ENCODE results near the gene PCMT1.

PCMT1 gene

GRCh38 chr6:149749594-149750135 is at the start of gene PCMT1:
TSS of gene PCMT1 (plus strand) at chr6:149749741. CDS start at chr6:149749902, 161 bp downstream.
- Mint-ChIP-seq H3K9me3 (no peaks in the 10 kb centered on the region), H3K27me3 (ENCODE audit: low read depth) (no peaks in the 10 kb centered on the region), H3K4me3 (peak within 1 kb of the TSS; percentile 86)

DNA sequence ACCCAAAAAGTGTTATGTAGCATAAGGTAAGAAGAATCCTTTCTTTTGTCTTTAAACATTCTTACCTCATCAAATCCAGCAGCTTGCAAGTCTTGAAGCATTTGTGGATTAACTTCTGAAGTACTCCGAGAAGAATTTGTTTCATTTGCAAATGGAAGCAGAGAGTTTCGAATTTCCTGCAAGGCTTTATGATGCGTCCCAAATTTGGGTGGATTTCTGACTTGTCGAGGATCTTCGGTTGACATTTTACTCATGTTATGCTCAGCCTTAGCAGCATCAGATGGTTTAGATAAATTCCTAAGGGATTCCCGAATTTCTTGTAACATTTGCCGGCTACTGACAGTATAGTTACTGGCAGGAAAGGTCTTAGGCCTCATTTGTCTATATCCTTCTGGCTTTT is 47.8 kb upstream of the PCMT1 start:
- Mint-ChIP-seq H3K36me3 (ENCODE audit: low read depth) (peaks cover 13% of the 10 kb centered on the region), H3K4me3 (no peak overlapping the region), H3K9me3 (no peaks in the 10 kb centered on the region), H3K27me3 (ENCODE audit: low read depth) (no peaks in the 10 kb centered on the region), H3K4me1 (ENCODE audit: low read depth) (peaks cover 20% of the 10 kb centered on the region), H3K27ac (no peak overlapping the region)

More at GRCh38 chr6:149749594-149750135, at the start of gene PCMT1:
- H3K36me3 Mint-ChIP-seq (ENCODE audit: low read depth): peaks cover 3% of the 10 kb centered on the region
- H3K4me1 Mint-ChIP-seq (ENCODE audit: low read depth): peaks cover 33% of the 10 kb centered on the region
- H3K27ac Mint-ChIP-seq: peak within 1 kb of the TSS; percentile 77

- Mint-ChIP-seq H3K4me3 (no peak overlapping the region), H3K27me3 (ENCODE audit: low read depth) (no peaks in the 10 kb centered on the region), H3K9me3 (no peaks in the 10 kb centered on the region), H3K4me1 (ENCODE audit: low read depth) (peaks cover 37% of the 10 kb centered on the region), H3K36me3 (ENCODE audit: low read depth) (peaks cover 8% of the 10 kb centered on the region), H3K27ac (no peak overlapping the region)
Observed at GRCh38 chr6:149711711-149712110, 37.8 kb upstream of the PCMT1 start.

DNA sequence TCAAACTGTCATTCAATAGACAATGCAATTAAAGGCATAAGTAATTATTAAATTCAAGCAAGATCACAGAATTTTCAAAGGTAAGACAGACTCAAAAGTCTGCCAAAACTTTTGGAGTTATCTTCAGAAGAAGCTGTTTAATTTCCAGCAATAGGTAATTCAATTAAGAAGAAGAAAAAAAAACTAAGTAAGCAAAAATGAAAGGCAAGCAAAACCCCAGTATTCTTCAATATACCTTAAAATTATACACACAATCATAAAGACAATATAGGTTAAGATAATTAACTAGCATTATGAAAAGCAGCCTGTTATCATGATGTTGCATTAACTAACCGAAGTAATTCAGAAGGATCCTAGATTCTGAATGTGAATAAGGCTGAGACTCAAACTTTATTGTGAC is 35.1 kb upstream of the PCMT1 start:
- Mint-ChIP-seq H3K4me3 (no peak overlapping the region), H3K27me3 (ENCODE audit: low read depth) (no peaks in the 10 kb centered on the region), H3K36me3 (ENCODE audit: low read depth) (peaks cover 11% of the 10 kb centered on the region), H3K9me3 (no peaks in the 10 kb centered on the region), H3K4me1 (ENCODE audit: low read depth) (peaks cover 39% of the 10 kb centered on the region), H3K27ac (no peak overlapping the region)

GRCh38 chr6:149716181-149716963 is 33.2 kb upstream of the PCMT1 start:
- no peaks in the 10 kb centered on the region for H3K9me3 Mint-ChIP-seq
- H3K4me1 Mint-ChIP-seq (ENCODE audit: low read depth): peaks cover 35% of the 10 kb centered on the region
- peaks cover 12% of the 10 kb centered on the region for H3K36me3 Mint-ChIP-seq (ENCODE audit: low read depth)
- H3K27me3 Mint-ChIP-seq (ENCODE audit: low read depth): no peaks in the 10 kb centered on the region
- H3K4me3 Mint-ChIP-seq: peak overlapping the region; percentile 92
- H3K27ac Mint-ChIP-seq: peak overlapping the region; percentile 82

GRCh38 chr6:149717255-149717587 is 32.3 kb upstream of the PCMT1 start:
- Mint-ChIP-seq H3K27me3 (ENCODE audit: low read depth) (no peaks in the 10 kb centered on the region), H3K36me3 (ENCODE audit: low read depth) (peaks cover 12% of the 10 kb centered on the region), H3K9me3 (no peaks in the 10 kb centered on the region), H3K4me1 (ENCODE audit: low read depth) (peaks cover 33% of the 10 kb centered on the region), H3K4me3 (peak overlapping the region; percentile 92), H3K27ac (peak overlapping the region; percentile 79)

- Mint-ChIP-seq H3K4me3 (peak within 1 kb of the TSS; percentile 92), H3K27ac (peak within 1 kb of the TSS; percentile 94), H3K9me3 (no peaks in the 10 kb centered on the region), H3K36me3 (ENCODE audit: low read depth) (peaks cover 12% of the 10 kb centered on the region), H3K27me3 (ENCODE audit: low read depth) (no peaks in the 10 kb centered on the region), H3K4me1 (ENCODE audit: low read depth) (peaks cover 33% of the 10 kb centered on the region)
Observed at GRCh38 chr6:149717588-149718458, 31.7 kb upstream of the PCMT1 start, which contains the start of gene LATS1. TSS of gene LATS1 (minus strand) at chr6:149718101. CDS start at chr6:149702126, 15,975 bp downstream.

DNA sequence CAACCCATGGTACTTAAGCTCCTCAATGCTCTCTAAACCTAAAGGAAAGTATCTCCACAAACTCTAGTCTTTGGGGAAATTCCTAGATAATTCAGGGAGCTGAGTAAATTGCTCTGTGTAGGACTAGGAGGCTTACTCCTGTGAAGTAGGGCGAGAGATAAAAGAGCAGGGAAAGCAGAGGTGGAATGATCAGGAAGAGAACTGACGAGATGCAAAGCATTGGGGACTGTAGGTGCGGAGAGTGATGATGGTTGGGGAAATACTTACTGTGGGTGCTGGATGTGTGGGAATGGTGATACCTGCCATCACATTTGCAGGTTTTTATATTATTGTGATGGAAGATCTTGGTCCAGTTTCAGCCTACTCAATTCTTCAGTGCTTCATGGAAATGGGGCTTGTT is 30.0 kb upstream of the PCMT1 start:
- no peaks in the 10 kb centered on the region for H3K9me3 Mint-ChIP-seq
- H3K36me3 Mint-ChIP-seq (ENCODE audit: low read depth): peaks cover 14% of the 10 kb centered on the region
- peak overlapping the region; percentile 55 for H3K4me3 Mint-ChIP-seq
- H3K27me3 Mint-ChIP-seq (ENCODE audit: low read depth): no peaks in the 10 kb centered on the region
- peaks cover 29% of the 10 kb centered on the region for H3K4me1 Mint-ChIP-seq (ENCODE audit: low read depth)
- peak overlapping the region; percentile 3 for H3K27ac Mint-ChIP-seq

GRCh38 chr6:149723262-149723661 is 26.3 kb upstream of the PCMT1 start:
- Mint-ChIP-seq H3K4me1 (ENCODE audit: low read depth) (peaks cover 19% of the 10 kb centered on the region), H3K27ac (no peak overlapping the region), H3K36me3 (ENCODE audit: low read depth) (peaks cover 16% of the 10 kb centered on the region), H3K27me3 (ENCODE audit: low read depth) (no peaks in the 10 kb centered on the region), H3K9me3 (no peaks in the 10 kb centered on the region), H3K4me3 (no peak overlapping the region)

- Mint-ChIP-seq H3K36me3 (ENCODE audit: low read depth) (peaks cover 21% of the 10 kb centered on the region), H3K4me3 (no peak overlapping the region), H3K4me1 (ENCODE audit: low read depth) (peaks cover 21% of the 10 kb centered on the region), H3K9me3 (no peaks in the 10 kb centered on the region), H3K27me3 (ENCODE audit: low read depth) (no peaks in the 10 kb centered on the region), H3K27ac (no peak overlapping the region)
Observed at GRCh38 chr6:149723771-149724417, 25.6 kb upstream of the PCMT1 start.

- H3K27ac Mint-ChIP-seq: no peak overlapping the region
- no peaks in the 10 kb centered on the region for H3K9me3 Mint-ChIP-seq
- H3K4me1 Mint-ChIP-seq (ENCODE audit: low read depth): peaks cover 20% of the 10 kb centered on the region
- H3K27me3 Mint-ChIP-seq (ENCODE audit: low read depth): no peaks in the 10 kb centered on the region
- peaks cover 22% of the 10 kb centered on the region for H3K36me3 Mint-ChIP-seq (ENCODE audit: low read depth)
- H3K4me3 Mint-ChIP-seq: no peak overlapping the region
Observed at GRCh38 chr6:149725785-149726184, 23.8 kb upstream of the PCMT1 start.

DNA sequence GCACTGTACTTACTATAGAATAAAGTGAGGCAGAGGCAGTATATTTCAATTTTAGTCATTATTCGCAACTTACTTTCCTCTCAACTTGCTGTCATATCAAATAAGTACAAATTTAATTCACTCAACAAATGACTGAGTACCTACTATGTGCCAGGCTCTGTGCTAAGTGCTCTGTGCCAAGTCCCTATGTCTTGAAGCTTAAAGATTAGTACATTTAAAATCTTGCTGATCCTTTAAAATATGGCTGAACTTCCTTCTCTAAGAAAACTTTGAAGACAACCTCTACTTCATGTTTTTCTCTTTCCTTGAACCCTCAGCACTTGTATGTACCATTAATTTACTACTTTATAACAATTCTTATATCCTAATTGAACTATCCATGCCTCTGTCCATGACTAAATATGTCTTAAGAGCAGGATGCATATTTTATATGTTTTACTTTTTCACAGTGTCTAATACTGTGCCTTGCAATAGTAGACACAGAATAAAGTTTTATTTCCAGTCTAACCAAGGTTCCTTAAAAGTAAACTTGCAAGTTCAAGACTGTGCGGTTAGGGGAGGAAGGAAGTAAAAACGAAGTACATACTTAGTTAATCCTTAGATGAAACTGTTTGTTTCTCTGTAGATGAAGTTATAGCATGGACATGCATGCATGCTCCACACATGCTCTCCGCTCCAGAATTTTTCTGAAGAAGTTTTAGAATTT is 21.6 kb upstream of the PCMT1 start:
- peaks cover 26% of the 10 kb centered on the region for H3K36me3 Mint-ChIP-seq (ENCODE audit: low read depth)
- peaks cover 20% of the 10 kb centered on the region for H3K4me1 Mint-ChIP-seq (ENCODE audit: low read depth)
- H3K27me3 Mint-ChIP-seq (ENCODE audit: low read depth): no peaks in the 10 kb centered on the region
- H3K9me3 Mint-ChIP-seq: no peaks in the 10 kb centered on the region
- peak overlapping the region; percentile 69 for H3K27ac Mint-ChIP-seq
- no peak overlapping the region for H3K4me3 Mint-ChIP-seq

DNA sequence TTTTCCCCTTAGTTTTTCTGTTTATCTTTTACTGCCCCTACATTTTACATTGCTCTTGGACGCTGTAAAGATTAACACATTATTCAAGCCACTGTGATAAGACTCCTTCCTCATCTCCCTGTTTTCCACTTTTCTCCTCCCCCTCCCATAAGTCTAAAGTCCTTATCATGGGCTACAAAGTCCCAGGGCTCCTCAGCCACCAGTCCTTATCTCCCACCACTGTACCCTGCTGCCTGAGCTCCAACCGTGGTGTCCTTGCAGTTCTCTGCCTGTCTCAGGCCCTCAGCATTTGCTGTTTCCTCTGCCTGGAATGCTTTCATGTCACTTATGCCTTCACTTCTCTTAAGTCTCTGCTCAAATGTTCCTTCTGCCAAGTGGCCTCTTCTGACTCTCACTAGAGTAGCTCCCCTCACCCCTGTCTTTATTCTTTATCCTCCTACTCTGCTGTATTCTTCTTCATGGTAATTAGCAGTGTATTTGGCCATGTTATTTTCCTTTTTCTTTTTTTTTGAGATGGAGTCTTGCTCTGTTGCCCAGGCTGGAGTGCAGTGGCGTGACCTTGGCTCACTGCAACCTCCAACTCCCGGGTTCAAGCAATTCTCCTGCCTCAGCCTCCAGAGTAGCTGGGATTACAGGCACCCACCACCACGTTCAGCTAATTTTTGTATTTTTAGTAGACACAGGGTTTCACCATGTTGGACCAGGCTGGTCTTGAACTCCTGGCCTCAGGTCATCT is 20.9 kb upstream of the PCMT1 start:
- peak overlapping the region; percentile 45 for H3K4me3 Mint-ChIP-seq
- peaks cover 20% of the 10 kb centered on the region for H3K4me1 Mint-ChIP-seq (ENCODE audit: low read depth)
- H3K9me3 Mint-ChIP-seq: no peaks in the 10 kb centered on the region
- H3K36me3 Mint-ChIP-seq (ENCODE audit: low read depth): peaks cover 26% of the 10 kb centered on the region
- H3K27me3 Mint-ChIP-seq (ENCODE audit: low read depth): no peaks in the 10 kb centered on the region
- H3K27ac Mint-ChIP-seq: peak overlapping the region; percentile 69
